PC-3 (cell line): ENCODE results near the gene STARD10.

Source experiments
- EZH2 ChIP-seq: fragments of 300-600 bp; sonication (generic); IDR thresholded peaks from one replicate; pipeline ENCODE4 v1.6.1; 2017; ENCODE audit warnings: antibody characterized with exemption, mild to moderate bottlenecking, low read length; ENCODE audit not compliant: unreplicated experiment
- TF ChIP-seq, protein P1 (sequence below): fragments of 300-600 bp; sonication (generic); conservative IDR thresholded peaks from 2 replicates; pipeline ENCODE4 v1.5.1; 2017; ENCODE audit warnings: antibody characterized with exemption, low read depth, mild to moderate bottlenecking, low read length

DNA sequence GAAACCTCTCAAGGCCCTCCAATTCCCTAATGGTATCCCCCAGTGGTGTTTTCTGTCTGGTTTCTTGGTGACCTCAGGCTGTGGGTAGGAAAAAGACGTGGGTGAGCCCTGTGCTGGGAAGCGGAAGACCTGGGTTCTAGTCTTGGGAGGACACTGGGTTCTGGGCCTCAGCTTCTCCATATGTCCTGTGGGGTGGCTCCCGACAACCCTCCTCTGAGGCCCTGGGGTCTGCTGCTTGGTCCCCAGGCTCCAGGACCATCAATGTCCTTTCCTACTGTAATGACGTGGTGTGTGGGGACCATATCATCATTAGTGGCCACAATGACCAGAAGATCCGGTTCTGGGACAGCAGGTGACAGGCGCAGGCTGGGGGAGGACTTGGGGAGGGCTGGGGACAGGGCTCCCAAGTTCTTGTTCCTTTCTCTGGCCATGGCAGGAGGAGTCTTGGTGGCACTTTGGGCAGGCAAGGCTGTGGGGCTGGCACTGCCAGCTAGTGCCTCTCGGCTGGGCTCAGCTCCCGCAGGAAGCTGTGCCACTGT is 33.2 kb upstream of the STARD10 start:
- TF ChIP-seq EZH2: no peak
- TF ChIP-seq, protein P1, sequence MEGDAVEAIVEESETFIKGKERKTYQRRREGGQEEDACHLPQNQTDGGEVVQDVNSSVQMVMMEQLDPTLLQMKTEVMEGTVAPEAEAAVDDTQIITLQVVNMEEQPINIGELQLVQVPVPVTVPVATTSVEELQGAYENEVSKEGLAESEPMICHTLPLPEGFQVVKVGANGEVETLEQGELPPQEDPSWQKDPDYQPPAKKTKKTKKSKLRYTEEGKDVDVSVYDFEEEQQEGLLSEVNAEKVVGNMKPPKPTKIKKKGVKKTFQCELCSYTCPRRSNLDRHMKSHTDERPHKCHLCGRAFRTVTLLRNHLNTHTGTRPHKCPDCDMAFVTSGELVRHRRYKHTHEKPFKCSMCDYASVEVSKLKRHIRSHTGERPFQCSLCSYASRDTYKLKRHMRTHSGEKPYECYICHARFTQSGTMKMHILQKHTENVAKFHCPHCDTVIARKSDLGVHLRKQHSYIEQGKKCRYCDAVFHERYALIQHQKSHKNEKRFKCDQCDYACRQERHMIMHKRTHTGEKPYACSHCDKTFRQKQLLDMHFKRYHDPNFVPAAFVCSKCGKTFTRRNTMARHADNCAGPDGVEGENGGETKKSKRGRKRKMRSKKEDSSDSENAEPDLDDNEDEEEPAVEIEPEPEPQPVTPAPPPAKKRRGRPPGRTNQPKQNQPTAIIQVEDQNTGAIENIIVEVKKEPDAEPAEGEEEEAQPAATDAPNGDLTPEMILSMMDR: no peak
